Measurements from ENCODE around the gene ESM1.

GRCh38 chr5:54930736-54931135, 54.7 kb downstream of the ESM1 start:
- TF ChIP-seq CTCF (IDR thresholded peaks at IDR 0.05) (no peak), POLR2A (IDR thresholded peaks at IDR 0.05) (no peak)
